ENCODE measurements around the gene LRRC45.
"Not testable (repeated sequence)": the region's sequence is repeated elsewhere in the genome, so short reads cannot be mapped to it uniquely, and the experiment has no call there.

The LRRC45 gene

DNA sequence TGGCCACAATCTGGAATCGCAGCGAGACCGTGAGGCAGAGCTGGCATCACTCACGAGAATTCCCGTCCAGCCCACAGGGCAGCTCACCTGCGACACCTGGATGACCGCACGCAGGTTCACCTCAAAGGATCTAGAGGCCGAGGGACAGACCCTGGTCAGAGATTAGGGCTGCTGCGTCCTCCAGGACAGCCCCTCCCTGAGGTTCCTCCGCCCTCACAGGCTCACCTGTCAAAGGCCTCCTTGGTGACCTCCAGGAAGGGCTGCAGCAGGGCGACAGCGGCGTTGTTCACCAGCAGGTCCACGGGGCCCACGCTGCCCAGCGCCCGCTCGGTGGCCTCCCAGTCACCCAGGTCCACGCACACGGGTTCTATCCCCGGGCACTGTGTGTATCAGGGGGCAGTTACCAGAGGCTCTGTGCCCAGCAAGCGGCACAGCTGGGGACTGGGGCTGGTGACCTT is 13.6 kb downstream of the LRRC45 start:
- DNase-seq, result no peak

DNA sequence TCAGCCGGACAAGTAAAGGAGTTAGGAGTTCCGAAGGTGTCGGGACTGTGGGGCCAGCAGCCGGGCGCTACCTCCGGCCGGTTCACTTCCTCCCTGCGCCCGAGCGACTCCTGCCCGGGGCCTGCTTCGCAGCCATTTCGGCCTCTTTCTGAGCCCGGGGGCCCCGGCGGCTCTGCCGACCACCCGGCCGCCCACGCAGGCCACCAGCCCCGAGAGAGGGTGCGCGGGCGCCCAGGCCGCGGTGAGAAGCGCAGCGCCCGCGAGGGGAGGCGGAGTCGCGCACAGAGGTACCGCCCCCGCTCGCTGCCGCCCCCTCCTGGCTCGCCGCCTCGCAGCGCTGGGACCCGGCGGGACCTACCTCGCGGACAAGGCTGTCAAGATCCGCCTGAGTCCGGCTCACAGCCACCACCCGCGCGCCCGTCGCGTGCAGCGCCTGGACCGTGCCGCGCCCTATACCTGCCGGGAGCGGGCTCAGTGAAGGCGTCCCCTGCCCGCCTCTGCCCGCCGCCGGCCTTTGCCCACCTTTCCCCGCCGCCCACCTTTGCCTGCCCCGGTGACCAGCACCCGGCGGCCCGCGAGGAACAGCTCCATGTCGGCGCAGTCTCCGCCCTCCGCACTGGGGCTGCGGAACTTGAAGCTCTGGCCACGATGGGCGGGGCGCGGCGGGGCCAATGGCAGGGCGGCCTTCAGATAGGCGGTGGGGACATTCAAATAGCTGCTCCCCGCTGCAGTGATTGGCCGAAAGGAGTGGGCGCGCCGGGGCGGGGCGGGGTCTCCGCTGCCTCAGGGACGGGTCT is 14.2 kb downstream of the LRRC45 start, which contains the start of gene DCXR:
DCXR (minus strand) TSS at position 606 of the 797 bp plus-strand sequence; CDS start at position 591, 15 bp downstream.
- peak; percentile 96 for DNase-seq

DNA sequence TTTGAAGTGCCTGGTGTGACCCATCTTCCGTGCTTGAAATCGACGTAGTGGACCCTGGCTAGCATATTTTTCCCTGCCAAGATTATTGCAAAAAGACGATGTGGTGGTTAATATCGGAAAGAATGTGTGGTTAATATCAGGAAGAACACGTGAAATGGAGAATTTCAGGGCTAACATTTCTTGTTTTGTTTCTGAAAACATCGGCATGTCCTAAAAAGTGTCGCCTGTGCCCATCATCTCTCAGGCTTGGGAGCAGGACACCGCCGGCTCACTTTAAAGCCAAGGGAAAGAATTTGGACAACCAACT is 14.7 kb downstream of the LRRC45 start:
- no peak for DNase-seq

GRCh38 chr17:82038796-82039409 is 15.8 kb downstream of the LRRC45 start:
- DNase-seq, result not testable (repeated sequence)

DNA sequence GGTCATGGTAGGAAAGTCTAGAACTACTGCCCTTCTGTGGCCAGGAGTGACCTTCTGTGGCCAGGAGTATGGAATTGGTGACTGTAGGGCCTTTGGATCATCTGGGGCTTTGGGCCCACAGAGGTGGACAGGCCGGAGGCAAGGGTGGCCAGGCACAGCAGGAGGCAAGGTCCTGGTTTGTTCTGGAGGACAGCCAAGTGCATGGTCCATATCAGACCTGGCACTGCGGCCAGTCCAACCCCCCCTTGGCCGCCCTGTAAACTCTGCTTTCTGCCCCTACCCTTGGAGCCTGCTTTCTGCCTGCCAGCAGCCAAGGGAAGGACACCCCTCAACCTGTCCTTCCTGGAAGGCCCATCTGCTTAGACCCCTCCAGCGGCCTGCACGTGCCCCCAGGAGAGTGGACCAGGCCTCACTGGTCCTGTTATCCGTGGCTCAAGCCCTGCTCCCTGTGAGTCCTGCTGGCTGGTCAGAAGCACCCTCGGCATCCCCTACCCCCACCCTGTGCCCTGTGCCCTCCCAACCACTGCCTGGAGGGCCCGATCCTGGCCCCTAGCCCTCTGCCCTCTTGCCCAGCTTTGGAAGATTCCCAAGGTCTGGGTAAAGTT is 16.7 kb downstream of the LRRC45 start:
- DNase-seq, result no peak

GRCh38 chr17:82041144-82041814 is 18.2 kb downstream of the LRRC45 start:
- no peak for DNase-seq

- DNase-seq, result no peak
Observed at GRCh38 chr17:82042649-82043048, 19.5 kb downstream of the LRRC45 start.

DNA sequence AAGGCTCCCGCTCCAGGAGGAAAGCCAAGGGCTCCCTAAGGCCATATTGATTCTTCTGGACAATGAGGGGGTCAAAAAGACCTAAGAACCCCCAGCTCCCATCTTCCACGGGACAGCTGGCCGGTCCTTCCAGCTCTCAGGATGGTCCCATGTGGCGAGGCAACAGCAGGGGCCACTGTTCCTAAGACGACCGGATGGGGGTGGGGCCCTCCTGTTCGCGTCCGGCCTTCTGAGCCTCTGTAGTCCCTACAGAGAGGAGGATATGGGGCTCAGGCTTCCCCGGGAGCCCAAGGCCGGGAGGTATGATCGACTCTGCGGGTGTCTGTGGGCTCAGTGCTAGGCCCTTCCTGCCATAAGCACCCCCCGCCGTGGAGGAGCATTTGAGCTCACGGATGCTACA is 20.4 kb downstream of the LRRC45 start:
- DNase-seq, result no peak

- no peak for DNase-seq
Observed at GRCh38 chr17:82045936-82046484, 22.9 kb downstream of the LRRC45 start.

DNA sequence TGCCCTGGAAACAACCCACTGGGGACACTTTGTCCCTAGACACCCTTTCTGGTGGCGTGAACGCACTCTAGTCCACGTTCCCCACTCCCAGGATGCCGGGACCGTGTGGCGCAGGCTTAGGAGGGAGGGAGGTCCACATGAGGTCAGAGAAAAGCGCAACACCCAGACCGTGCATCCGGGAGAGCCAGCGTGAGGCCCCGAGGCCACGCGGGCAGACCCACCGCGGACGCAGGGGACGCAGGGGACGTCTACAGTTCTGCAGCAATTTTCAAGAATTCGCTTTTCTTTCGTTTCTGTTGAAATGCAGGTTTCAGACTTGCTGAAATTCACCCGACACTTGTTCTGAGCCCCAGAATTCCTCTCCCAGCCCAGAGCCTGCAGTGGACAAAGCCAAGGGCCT is 23.8 kb downstream of the LRRC45 start:
- no peak for DNase-seq

DNA sequence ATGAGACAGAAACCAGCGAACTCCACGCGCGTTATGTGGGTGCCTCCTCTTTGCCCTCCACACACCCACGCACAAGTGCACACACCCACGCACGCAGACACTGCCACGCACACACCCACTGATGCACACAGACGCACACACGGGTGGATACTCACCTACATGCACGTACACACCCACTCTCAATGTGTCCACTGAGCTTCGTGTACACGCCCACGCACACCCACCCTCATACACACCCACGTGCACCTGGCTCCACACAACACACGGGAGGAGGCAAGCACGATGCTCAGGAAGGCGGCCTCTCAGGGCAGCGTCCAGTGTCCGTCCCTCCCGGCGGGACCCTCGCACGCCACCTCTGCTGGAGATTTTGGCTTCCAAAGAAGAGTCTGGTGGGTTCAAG is 24.3 kb downstream of the LRRC45 start:
- DNase-seq, result no peak

DNA sequence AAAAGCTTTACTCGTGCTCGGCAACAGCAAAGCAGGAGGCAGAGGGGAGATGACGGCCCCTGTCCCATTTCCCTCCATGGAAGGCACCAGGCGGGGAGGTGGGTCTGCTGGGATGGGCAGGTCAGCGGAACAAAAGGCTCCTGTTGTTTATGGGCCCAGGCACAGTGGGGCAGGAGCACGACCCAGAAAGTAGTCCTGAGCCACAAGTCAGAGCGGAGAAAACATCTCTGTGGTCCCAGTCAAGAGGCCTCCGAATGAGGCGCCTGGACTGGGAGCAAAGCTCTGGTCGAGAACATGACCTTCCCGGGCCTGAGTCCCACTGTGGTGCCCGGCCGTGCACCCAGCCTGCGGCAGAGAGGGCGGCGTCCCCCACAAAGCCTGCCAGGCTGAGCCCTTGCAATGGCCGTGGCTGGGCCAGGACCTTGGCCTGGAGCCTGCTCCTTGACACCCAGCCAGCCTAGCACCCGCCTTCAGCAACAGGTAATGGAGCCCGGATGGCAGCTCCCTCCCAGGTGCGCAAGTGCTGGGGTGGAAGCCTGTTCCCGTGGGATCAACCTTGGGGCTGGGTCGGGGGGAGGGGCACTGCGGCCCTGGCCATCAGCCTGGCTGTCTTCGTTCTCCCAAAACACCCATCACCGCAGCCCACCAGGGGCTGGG is 24.9 kb downstream of the LRRC45 start:
- no peak for DNase-seq

DNA sequence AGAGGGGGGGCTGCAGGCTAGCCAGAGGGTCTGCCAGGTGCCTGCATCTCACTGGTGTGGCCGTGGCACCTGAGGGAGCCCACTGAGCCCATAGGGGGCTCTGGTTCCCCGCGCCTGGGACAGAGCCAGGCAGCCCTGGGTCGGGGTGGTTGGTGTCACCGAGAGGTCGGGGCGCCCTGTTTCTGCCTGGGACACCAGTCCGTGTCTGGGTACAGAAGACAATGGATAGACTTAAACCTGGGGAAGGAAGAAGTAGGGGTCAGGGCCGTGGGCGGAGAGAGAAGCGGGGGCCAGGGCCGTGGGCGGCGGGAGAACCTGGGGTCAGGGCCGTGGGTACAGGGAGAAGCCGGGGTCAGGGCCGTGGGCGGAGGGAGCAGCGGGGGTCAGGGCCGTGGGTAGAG is 25.5 kb downstream of the LRRC45 start:
- DNase-seq, result no peak

DNA sequence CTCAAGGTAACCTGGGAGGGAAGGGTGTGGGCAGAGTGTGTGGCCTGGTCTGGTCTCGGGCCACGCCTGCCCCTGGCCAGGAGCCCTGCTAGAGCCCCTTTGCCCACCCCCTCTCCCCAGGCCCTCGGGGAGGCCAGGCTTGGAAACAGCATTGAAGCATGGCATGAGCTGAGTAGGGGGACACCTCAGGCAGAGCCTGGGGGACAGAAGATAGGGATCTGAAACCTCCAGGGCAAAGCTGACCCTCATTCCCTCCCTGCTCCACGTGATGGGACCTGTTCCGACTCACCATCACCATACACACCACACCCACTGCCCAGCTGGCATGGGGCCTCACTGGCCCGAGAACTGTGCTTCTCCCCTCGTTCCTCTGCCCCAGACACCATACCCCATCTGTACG is 26.0 kb downstream of the LRRC45 start:
- DNase-seq, result no peak

GRCh38 chr17:82049521-82049971 is 26.4 kb downstream of the LRRC45 start:
- DNase-seq, result no peak

- DNase-seq, result no peak
Observed at GRCh38 chr17:82050152-82050760, 27.2 kb downstream of the LRRC45 start.

DNA sequence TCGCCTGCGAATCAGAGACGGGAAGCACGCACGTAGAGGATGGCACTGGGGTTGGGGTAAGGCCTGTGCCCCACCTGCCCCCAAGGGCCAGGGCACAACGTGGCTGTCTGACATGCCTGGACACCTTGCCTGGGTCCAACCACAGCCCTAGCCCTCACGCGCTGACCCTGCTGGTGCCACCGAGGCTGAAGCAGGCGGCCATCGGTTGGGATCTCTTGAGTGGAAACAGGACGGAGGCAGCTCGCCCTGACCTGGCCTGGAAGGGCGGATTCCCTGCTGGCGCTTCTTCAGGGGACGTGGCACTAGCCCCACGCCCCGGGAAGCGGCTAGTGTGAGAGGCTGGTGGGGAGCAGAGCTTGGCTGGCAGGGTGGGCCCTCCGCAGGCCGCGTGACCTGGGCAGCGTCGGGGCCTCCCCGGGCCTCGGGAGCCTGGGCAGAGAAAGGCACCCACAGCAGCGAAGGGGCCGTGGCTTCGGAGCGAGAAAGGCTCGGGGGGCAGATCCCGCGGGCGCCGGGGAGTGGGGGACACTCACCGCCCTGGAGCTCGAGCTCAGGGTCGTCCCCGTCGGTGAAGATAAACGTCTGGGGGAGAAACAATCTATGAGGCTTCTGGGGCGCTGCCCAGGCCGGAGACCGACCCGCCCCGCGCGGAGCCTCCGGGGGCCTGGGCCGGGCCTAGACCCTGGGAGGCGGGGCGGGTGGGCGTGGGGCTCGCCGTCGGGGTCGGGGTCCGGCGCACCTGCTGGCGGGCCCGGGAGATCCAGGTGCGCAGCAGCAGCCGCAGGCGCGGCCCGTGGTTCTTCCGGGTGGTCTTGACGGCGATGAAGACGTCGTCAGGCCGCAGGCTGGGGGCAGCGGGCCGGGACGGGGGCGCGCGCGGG is 27.9 kb downstream of the LRRC45 start:
- no peak for DNase-seq

DNA sequence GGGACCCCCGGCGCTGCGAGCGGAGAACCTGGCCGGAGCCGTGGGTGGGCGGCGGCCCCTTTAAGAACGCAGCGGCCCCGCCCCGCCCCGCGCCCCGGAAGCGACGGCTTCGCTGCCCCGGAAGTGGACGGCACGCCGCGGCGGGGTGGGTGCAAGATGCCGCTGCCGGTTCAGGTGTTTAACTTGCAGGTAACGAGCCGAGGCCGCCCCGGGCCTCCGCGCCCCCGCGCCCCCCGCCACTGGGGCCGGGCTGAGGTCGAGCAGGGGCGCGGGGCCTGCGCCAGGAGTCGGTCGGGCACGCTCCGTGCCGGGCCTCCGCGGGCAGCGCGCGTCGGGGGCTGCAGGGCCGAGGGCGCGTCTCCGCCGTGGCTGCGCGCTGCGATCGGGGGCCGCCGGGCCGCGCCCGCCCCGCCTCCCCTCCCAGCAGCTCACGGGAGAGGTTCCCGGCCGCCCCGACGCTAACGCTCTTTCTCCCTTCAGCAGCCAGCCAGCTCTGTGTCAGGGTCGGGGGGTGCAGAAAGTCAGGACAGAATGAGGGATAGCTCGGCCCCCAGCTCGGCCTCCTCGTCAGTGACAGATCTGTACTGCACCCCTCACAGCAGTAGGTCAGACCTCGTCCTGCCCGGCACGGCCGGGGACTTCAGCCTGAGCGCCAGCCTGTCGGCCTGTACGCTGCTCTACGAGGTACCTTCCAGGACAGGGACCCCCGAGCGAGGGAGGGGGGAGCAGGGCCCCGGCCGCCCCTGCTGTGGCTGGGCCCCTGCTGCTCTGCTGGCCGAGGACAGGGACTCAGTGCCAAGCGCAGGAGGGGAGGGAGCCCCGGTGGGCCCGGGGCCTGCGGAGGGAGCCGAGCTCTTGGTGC is 28.9 kb downstream of the LRRC45 start, which contains the start of the genes GPS1 and RFNG:
GPS1 (plus strand) TSS at position 123 of the 862 bp plus-strand sequence; CDS start at position 157, 34 bp downstream.
RFNG (minus strand) TSS at position 36 of the 862 bp plus-strand sequence. CDS start 45 bp downstream, outside the sequence.
- peak; percentile 24 for DNase-seq

DNA sequence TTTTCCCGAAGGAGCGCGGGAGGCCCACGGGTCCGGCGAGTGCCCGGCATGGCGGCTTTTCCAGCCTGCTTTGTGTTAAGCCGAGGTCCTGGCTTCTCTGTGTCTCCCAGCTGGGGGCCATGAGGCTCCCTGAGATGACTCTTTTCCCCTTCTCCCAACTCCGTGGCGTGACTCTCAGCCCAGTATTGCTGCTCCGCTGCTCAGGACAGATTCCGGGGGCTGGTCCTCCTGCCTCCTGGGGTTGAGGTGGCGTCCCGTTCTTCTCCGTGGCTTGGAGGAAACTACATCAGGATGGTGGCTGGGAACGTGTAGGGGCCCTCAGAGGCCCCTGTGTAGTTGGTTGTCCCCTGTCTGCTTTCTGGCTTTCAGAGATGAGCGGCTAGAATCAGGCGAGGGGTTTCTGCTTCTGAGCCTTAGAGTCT is 29.5 kb downstream of the LRRC45 start:
- no peak for DNase-seq

DNA sequence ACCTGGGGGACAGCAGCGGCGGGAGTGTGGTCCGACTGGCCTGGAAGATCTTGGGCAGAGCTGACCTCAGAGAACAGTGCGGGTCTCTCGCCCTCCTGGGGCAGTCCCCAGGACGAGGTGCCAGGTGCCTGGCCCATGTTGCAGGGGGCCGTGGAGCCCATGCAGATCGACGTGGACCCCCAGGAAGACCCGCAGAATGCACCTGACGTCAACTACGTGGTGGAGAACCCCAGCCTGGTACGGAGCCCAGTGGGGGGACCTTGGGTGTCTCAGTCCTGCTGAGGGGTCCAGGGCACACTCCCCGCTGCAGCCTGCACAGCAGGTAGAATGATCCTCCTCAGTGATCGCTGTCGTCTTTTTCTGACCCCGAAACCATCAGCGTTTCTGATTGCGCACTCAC is 30.0 kb downstream of the LRRC45 start:
- no peak for DNase-seq

Data from NCI-H1694 treated with DMSO at 0.1 percent for 48 hours (cell line).